ENCODE results near the gene HOXC5. TPM values are rescaled to one million over a fixed set of nuclear protein-coding genes. Genes with fewer than 3 reads are reported as not detected.

HOXC5 gene
- total and polyA plus RNA-seq, 2 donors (not counting 1 experiment from before 2014, with no cell fraction given) = not detected

GRCh38 chr12:54039417-54040147, 6.7 kb downstream of the HOXC5 start:
- H2AFZ ChIP-seq (ENCODE audit: insufficient read depth, low read depth, low read length, poor library complexity, severe bottlenecking) = no peak overlapping the region
- TF ChIP-seq, protein P1, sequence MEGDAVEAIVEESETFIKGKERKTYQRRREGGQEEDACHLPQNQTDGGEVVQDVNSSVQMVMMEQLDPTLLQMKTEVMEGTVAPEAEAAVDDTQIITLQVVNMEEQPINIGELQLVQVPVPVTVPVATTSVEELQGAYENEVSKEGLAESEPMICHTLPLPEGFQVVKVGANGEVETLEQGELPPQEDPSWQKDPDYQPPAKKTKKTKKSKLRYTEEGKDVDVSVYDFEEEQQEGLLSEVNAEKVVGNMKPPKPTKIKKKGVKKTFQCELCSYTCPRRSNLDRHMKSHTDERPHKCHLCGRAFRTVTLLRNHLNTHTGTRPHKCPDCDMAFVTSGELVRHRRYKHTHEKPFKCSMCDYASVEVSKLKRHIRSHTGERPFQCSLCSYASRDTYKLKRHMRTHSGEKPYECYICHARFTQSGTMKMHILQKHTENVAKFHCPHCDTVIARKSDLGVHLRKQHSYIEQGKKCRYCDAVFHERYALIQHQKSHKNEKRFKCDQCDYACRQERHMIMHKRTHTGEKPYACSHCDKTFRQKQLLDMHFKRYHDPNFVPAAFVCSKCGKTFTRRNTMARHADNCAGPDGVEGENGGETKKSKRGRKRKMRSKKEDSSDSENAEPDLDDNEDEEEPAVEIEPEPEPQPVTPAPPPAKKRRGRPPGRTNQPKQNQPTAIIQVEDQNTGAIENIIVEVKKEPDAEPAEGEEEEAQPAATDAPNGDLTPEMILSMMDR (IDR thresholded peaks at IDR 0.05) = no peak
- no peak for TF ChIP-seq EZH2 (IDR thresholded peaks at IDR 0.05; ENCODE audit: borderline replicate concordance, insufficient read depth, low read depth, low read length, poor library complexity, severe bottlenecking)

GRCh38 chr12:54040148-54040494, 7.3 kb downstream of the HOXC5 start:
- Histone ChIP-seq H3K4me2 (replicated peaks; ENCODE audit: low read depth, low read length, poor library complexity, severe bottlenecking) (no peak overlapping the region), H3K9me3 (ENCODE audit: control extremely low read depth in 1 of 3, control insufficient read depth in 2 of 3, insufficient read depth in 1 of 3, low read length in 2 of 3) (peaks cover 0 to 10% (median 0%) of the 10 kb centered on the region in 3 donors), H3K27me3 (replicated peaks in 1 of 4; ENCODE audit: control extremely low read depth in 1 of 4, control insufficient read depth in 3 of 4, insufficient read depth in 4 of 4, low read length in 3 of 4) (peaks cover 0 to 92% (median 63%) of the 10 kb centered on the region in 4 experiments), H3K27ac (ENCODE audit: low read length in 2 of 2) (no peak overlapping the region), H3K9ac (ENCODE audit: low read length) (no peak overlapping the region), H3K4me1 (ENCODE audit: control insufficient read depth in 2 of 2, insufficient read depth in 2 of 2, low read length in 2 of 2) (peaks cover 0 to 3% of the 10 kb centered on the region in 2 donors), H3K36me3 (replicated peaks in 1 of 2; ENCODE audit: control extremely low read depth in 1 of 2, control insufficient read depth in 1 of 2, extremely low read depth in 1 of 2, insufficient read depth in 2 of 2, low read length in 1 of 2) (no peaks in the 10 kb centered on the region), H3K4me3 (ENCODE audit: control extremely low read depth in 1 of 5, extremely low read depth in 1 of 5, insufficient read depth in 1 of 5, low read depth in 2 of 5, low read length in 4 of 5) (no peak overlapping the region), H3K79me2 (ENCODE audit: control insufficient read depth, insufficient read depth, low read length) (no peaks in the 10 kb centered on the region), H2AFZ (ENCODE audit: insufficient read depth, low read depth, low read length, poor library complexity, severe bottlenecking) (no peak overlapping the region), H4K20me1 (ENCODE audit: control insufficient read depth, insufficient read depth, low read length, poor library complexity, severe bottlenecking) (no peaks in the 10 kb centered on the region)
- POLR2A ChIA-PET = no interaction called here
- ATAC-seq (ENCODE audit: low read depth) = no peak
- Mint-ChIP-seq H3K4me3 (no peak overlapping the region), H3K4me1 (peaks cover under 1% of the 10 kb centered on the region), H3K27ac (no peak overlapping the region), H3K9me3 (ENCODE audit: insufficient read depth) (no peaks in the 10 kb centered on the region), H3K27me3 (peaks cover 84% of the 10 kb centered on the region)
- no peak for DNase-seq
- 60% methylated on average over 4 of the region's 4 CpGs for WGBS (ENCODE audit: insufficient coverage)
- TF ChIP-seq EZH2 (IDR thresholded peaks at IDR 0.05; ENCODE audit: borderline replicate concordance, insufficient read depth, low read depth, low read length, poor library complexity, severe bottlenecking) = no peak
- CTCF ChIA-PET = interaction anchor here (1.5 kb wide), 1 partner anchor 13 kb away, joined by 3 read pairs; the partner anchor contains the start of gene HOXC4
- intact Hi-C loops (cut with micrococcal nuclease) = no loop called here

More at GRCh38 chr12:54039417-54040147, 6.7 kb downstream of the HOXC5 start:
- no peak overlapping the region for H3K4me2 ChIP-seq (replicated peaks; ENCODE audit: low read depth, low read length, poor library complexity, severe bottlenecking)
- H3K9ac ChIP-seq (ENCODE audit: low read length) = no peak overlapping the region
- Mint-ChIP-seq H3K27ac (no peak overlapping the region), H3K4me3 (no peak overlapping the region), H3K27me3 (peaks cover 82% of the 10 kb centered on the region), H3K4me1 (peaks cover 3% of the 10 kb centered on the region), H3K9me3 (ENCODE audit: insufficient read depth) (no peaks in the 10 kb centered on the region)
- H3K27me3 ChIP-seq (replicated peaks in 1 of 4; ENCODE audit: control extremely low read depth in 1 of 4, control insufficient read depth in 3 of 4, insufficient read depth in 4 of 4, low read length in 3 of 4) = peaks cover 0 to 92% (median 63%) of the 10 kb centered on the region in 4 experiments
- POLR2A ChIA-PET = no interaction called here
- H3K4me3 ChIP-seq (ENCODE audit: control extremely low read depth in 1 of 5, extremely low read depth in 1 of 5, insufficient read depth in 1 of 5, low read depth in 2 of 5, low read length in 4 of 5) = no peak overlapping the region
- CTCF ChIA-PET = no interaction called here
- no peaks in the 10 kb centered on the region for H3K79me2 ChIP-seq (ENCODE audit: control insufficient read depth, insufficient read depth, low read length)
- H3K36me3 ChIP-seq (replicated peaks in 1 of 2; ENCODE audit: control extremely low read depth in 1 of 2, control insufficient read depth in 1 of 2, extremely low read depth in 1 of 2, insufficient read depth in 2 of 2, low read length in 1 of 2) = no peaks in the 10 kb centered on the region
- H3K9me3 ChIP-seq (ENCODE audit: control extremely low read depth in 1 of 3, control insufficient read depth in 2 of 3, insufficient read depth in 1 of 3, low read length in 2 of 3) = peaks cover 0 to 15% (median 0%) of the 10 kb centered on the region in 3 donors
- DNase-seq = no peak
- intact Hi-C loops (cut with micrococcal nuclease) = no loop called here
- H3K27ac ChIP-seq (ENCODE audit: low read length in 2 of 2) = no peak overlapping the region
- ATAC-seq (ENCODE audit: low read depth) = no peak
- WGBS (ENCODE audit: insufficient coverage) = 36% methylated on average over 15 of the region's 16 CpGs
- no peaks in the 10 kb centered on the region for H4K20me1 ChIP-seq (ENCODE audit: control insufficient read depth, insufficient read depth, low read length, poor library complexity, severe bottlenecking)
- peaks cover 4 to 8% of the 10 kb centered on the region in 2 donors for H3K4me1 ChIP-seq (ENCODE audit: control insufficient read depth in 2 of 2, insufficient read depth in 2 of 2, low read length in 2 of 2)
